Gastroesophageal sphincter (tissue), 4 donors: ENCODE measurements around the gene KCNIP4. TPM values are rescaled to one million over a fixed set of nuclear protein-coding genes. Genes with fewer than 3 reads are reported as not detected.

Source experiments
- ATAC-seq: fragments of 150-250 bp; one replicate; pipeline ENCODE4 v1.9.1; 2016; ENCODE audit warnings: mild to moderate bottlenecking, moderate library complexity
- H3K27ac ChIP-seq, 4 donors: fragments of 200-600 bp; sonication (generic) in 3 of 4; 1 replicate in 3 of 4; 2 replicates in 1 of 4; pipeline ENCODE4 v1.5.1; 2016 to 2019
- H3K27me3 ChIP-seq: fragments of 200-600 bp; sonication (generic); one replicate; pipeline ENCODE4 v1.5.1; 2019
- H3K36me3 ChIP-seq, 2 donors: fragments of 200-600 bp; sonication (generic); one replicate each; pipeline ENCODE4 v1.5.1; 2019; ENCODE audit warnings: control low read depth in 1 of 2
- H3K4me1 ChIP-seq, 3 donors: fragments of 200-600 bp; sonication (generic); 1 replicate in 2 of 3; 2 replicates in 1 of 3; pipeline ENCODE4 v1.5.1; 2016 to 2019; ENCODE audit warnings: control low read depth in 2 of 3
- H3K4me3 ChIP-seq, 2 donors: fragments of 200-600 bp; sonication (generic); one replicate each; pipeline ENCODE4 v1.5.1; 2019; ENCODE audit warnings: mild to moderate bottlenecking in 1 of 2, moderate library complexity in 1 of 2
- H3K9me3 ChIP-seq, 3 donors: fragments of 200-600 bp; sonication (generic); one replicate each; pipeline ENCODE4 v1.5.1; 2017 to 2019; ENCODE audit warnings: control low read depth in 2 of 3
- CTCF ChIP-seq, 4 experiments: fragments of 200-600 bp in 2 of 4; fragments of 450-650 bp in 2 of 4; sonication (generic) in 1 of 4; IDR thresholded peaks; one replicate each; pipeline ENCODE4 v1.5.1; 2017 to 2019; ENCODE audit warnings: antibody characterized with exemption in 4 of 4, mild to moderate bottlenecking in 2 of 4, moderate library complexity in 2 of 4
- EP300 ChIP-seq: sonication (generic); formaldehyde crosslinking; IDR thresholded peaks from one replicate; pipeline ENCODE4 v1.6.1; 2017; ENCODE audit warnings: antibody characterized with exemption, mild to moderate bottlenecking
- POLR2A ChIP-seq, 2 donors: fragments of 450-650 bp; IDR thresholded peaks; one replicate each; pipeline ENCODE4 v1.6.1; 2017; ENCODE audit warnings: antibody characterized with exemption in 2 of 2, mild to moderate bottlenecking in 2 of 2, moderate library complexity in 1 of 2
- POLR2AphosphoS5 ChIP-seq: sonication (generic); formaldehyde crosslinking; IDR thresholded peaks from one replicate; pipeline ENCODE4 v1.6.1; 2017; ENCODE audit warnings: antibody characterized with exemption
- WGBS, 2 donors: methylation state at CpG; one replicate each; pipeline ENCODE4 v1.1.5; 2018; ENCODE audit warnings: low coverage in 1 of 2; 5-methylcytosine and 5-hydroxymethylcytosine counted together
- total RNA-seq, 4 donors: library from RNA; depleted of rRNA; stranded (reverse); fragments of >200 nt; gene quantifications; one replicate each; pipeline ENCODE4 v1.1.0, GENCODE V29; 2016

Gene KCNIP4
- total RNA-seq, 4 donors from 2014 or later: 0.23 to 0.59 (median 0.54) TPM; not detected in 1

DNA sequence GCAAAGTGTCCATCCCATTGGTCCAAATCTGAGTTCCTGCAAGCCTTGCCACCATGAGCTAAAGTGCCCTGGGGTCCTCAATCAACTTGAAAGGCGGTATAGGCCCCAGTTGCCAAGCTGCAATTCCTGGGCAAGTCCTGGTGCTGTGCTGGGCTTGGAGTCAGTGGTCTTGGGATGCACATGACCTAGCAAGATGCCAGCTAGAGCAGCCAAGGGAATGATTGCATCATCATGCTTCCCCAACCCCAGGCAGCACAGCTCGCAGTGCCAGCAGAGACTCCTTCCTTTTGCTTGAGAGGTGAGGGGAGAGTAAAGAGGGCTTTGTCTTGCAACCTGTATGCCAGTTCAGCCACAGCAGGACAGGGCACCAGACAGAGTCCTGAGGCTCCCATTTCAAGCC is 50.5 kb downstream of the KCNIP4 start:
- no peaks in the 10 kb centered on the region for H3K36me3 ChIP-seq
- WGBS, 2 donors: 80% methylated on average over 1 of the region's 2 CpGs; no CpG with 5 or more reads in 1 of the 2 donors
- no peak overlapping the region for H3K4me3 ChIP-seq
- no peak for TF ChIP-seq EP300
- TF ChIP-seq CTCF (IDR thresholded peaks at IDR 0.05): no peak
- TF ChIP-seq POLR2A (IDR thresholded peaks at IDR 0.05): no peak
- no peak for TF ChIP-seq POLR2AphosphoS5
- H3K4me1 ChIP-seq: no peaks in the 10 kb centered on the region
- peaks cover 0 to 17% (median 0%) of the 10 kb centered on the region in 3 donors for H3K9me3 ChIP-seq
- no peaks in the 10 kb centered on the region for H3K27me3 ChIP-seq
- no peak for ATAC-seq
- H3K27ac ChIP-seq: no peak overlapping the region

- WGBS, 2 donors: 89 to 90% methylated on average over 2 of the region's 2 CpGs
- ATAC-seq: no peak
These were observed 51.8 kb downstream of the KCNIP4 start for GRCh38 chr4:21896767-21897166.

GRCh38 chr4:21893136-21893535 is 55.4 kb downstream of the KCNIP4 start:
- Histone ChIP-seq H3K27ac (no peak overlapping the region), H3K27me3 (no peaks in the 10 kb centered on the region), H3K4me1 (no peaks in the 10 kb centered on the region), H3K9me3 (peaks cover 0 to 6% (median 0%) of the 10 kb centered on the region in 3 donors), H3K36me3 (no peaks in the 10 kb centered on the region), H3K4me3 (no peak overlapping the region)
- 37 to 70% methylated on average over 5 of the region's 5 CpGs for WGBS, 2 donors
- TF ChIP-seq EP300 (no peak), CTCF (IDR thresholded peaks at IDR 0.05) (no peak), POLR2A (IDR thresholded peaks at IDR 0.05) (no peak), POLR2AphosphoS5 (no peak)
- no peak for ATAC-seq

More at GRCh38 chr4:21896767-21897166, 51.8 kb downstream of the KCNIP4 start:
- Histone ChIP-seq H3K27ac (no peak overlapping the region), H3K4me3 (no peak overlapping the region), H3K9me3 (peaks cover 0 to 17% (median 0%) of the 10 kb centered on the region in 3 donors), H3K36me3 (no peaks in the 10 kb centered on the region), H3K27me3 (no peaks in the 10 kb centered on the region), H3K4me1 (no peaks in the 10 kb centered on the region)
- no peak for TF ChIP-seq POLR2AphosphoS5
- TF ChIP-seq EP300: no peak
- no peak for TF ChIP-seq CTCF (IDR thresholded peaks at IDR 0.05)
- TF ChIP-seq POLR2A (IDR thresholded peaks at IDR 0.05): no peak

DNA sequence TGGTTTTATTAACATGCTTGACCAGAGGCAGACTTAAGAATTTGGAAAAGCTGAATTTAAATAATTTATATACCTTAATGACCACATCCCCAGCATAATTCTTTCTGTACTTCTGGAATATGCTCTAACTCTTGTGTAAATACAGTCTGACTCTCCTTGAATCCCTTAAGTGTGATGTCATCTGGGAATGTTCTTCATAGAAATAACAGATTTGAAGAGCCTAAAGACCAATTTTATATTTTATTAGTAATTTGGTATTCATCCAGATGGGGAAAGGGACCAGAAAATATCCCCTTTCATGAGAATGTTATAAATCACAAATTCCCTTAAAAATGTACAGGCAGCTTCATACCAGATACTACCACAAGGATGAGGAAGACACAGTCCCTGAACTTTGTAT is 58.3 kb downstream of the KCNIP4 start:
- TF ChIP-seq EP300: no peak
- TF ChIP-seq CTCF (IDR thresholded peaks at IDR 0.05): no peak
- TF ChIP-seq POLR2A (IDR thresholded peaks at IDR 0.05): no peak
- TF ChIP-seq POLR2AphosphoS5: no peak
- Histone ChIP-seq H3K27me3 (no peaks in the 10 kb centered on the region), H3K9me3 (no peaks in the 10 kb centered on the region), H3K4me1 (no peaks in the 10 kb centered on the region), H3K4me3 (no peak overlapping the region), H3K36me3 (no peaks in the 10 kb centered on the region), H3K27ac (no peak overlapping the region)
- ATAC-seq: no peak

- no peak for ATAC-seq
- Histone ChIP-seq H3K27me3 (no peaks in the 10 kb centered on the region), H3K9me3 (no peaks in the 10 kb centered on the region), H3K4me3 (no peak overlapping the region), H3K36me3 (no peaks in the 10 kb centered on the region), H3K27ac (no peak overlapping the region), H3K4me1 (no peaks in the 10 kb centered on the region)
- TF ChIP-seq CTCF (IDR thresholded peaks at IDR 0.05): no peak
- WGBS, 2 donors: 64 to 65% methylated on average over 3 of the region's 3 CpGs
These were observed 60.2 kb downstream of the KCNIP4 start for GRCh38 chr4:21888195-21888976.
